KMS-11 (cell line): ENCODE data around the gene KIR2DL3.
"Not testable (repeated sequence)": the region's sequence is repeated elsewhere in the genome, so short reads cannot be mapped to it uniquely, and the experiment has no call there.

Experiments used
- H2AFZ ChIP-seq: fragments of 200-600 bp; sonication (generic); 2 replicates; pipeline ENCODE4 v1.6.1; 2016; ENCODE audit warnings: antibody characterized with exemption, mixed run types, low read depth
- H3K27ac ChIP-seq: fragments of 200-600 bp; sonication (generic); 2 replicates; pipeline ENCODE4 v1.6.1; 2016; ENCODE audit warnings: mild to moderate bottlenecking, mixed run types
- H3K27me3 ChIP-seq: fragments of 200-600 bp; sonication (generic); 2 replicates; pipeline ENCODE4 v1.6.1; 2017; ENCODE audit warnings: mild to moderate bottlenecking, low read depth, mixed run types, moderate library complexity; ENCODE audit not compliant: insufficient read depth
- H3K36me3 ChIP-seq: fragments of 200-600 bp; sonication (generic); 2 replicates; pipeline ENCODE4 v1.6.1; 2017; ENCODE audit warnings: mild to moderate bottlenecking, mixed run types; ENCODE audit not compliant: insufficient read depth
- H3K4me1 ChIP-seq: fragments of 200-600 bp; sonication (generic); 2 replicates; pipeline ENCODE4 v1.6.1; 2016; ENCODE audit warnings: mild to moderate bottlenecking, low read depth, mixed run types; ENCODE audit not compliant: poor library complexity, severe bottlenecking
- H3K4me2 ChIP-seq: fragments of 200-600 bp; sonication (generic); 2 replicates; pipeline ENCODE4 v1.7.0; 2016; ENCODE audit warnings: mild to moderate bottlenecking, mixed run types
- H3K4me3 ChIP-seq: fragments of 200-600 bp; sonication (generic); IDR thresholded peaks from 2 replicates; pipeline ENCODE4 v1.6.1; 2017; ENCODE audit warnings: low read depth, low read length, mixed read lengths; ENCODE audit not compliant: insufficient read depth
- H3K79me2 ChIP-seq: fragments of 200-600 bp; sonication (generic); 2 replicates; pipeline ENCODE4 v1.6.1; 2016; ENCODE audit warnings: low read depth, mixed run types; ENCODE audit not compliant: insufficient read depth
- H3K9ac ChIP-seq: fragments of 200-600 bp; sonication (generic); 2 replicates; pipeline ENCODE4 v1.6.1; 2016; ENCODE audit warnings: mild to moderate bottlenecking, mixed run types
- H4K20me1 ChIP-seq: fragments of 200-600 bp; sonication (generic); 2 replicates; pipeline ENCODE4 v1.6.1; 2016; ENCODE audit warnings: mild to moderate bottlenecking, mixed run types; ENCODE audit not compliant: insufficient read depth
- TF ChIP-seq, protein P1 (sequence below): fragments of 200-600 bp; sonication (generic); conservative IDR thresholded peaks from 2 replicates; pipeline ENCODE4 v1.6.1; 2017; ENCODE audit warnings: low read depth, mild to moderate bottlenecking, antibody characterized with exemption, low read length, moderate library complexity, mixed read lengths

Gene KIR2DL3

DNA sequence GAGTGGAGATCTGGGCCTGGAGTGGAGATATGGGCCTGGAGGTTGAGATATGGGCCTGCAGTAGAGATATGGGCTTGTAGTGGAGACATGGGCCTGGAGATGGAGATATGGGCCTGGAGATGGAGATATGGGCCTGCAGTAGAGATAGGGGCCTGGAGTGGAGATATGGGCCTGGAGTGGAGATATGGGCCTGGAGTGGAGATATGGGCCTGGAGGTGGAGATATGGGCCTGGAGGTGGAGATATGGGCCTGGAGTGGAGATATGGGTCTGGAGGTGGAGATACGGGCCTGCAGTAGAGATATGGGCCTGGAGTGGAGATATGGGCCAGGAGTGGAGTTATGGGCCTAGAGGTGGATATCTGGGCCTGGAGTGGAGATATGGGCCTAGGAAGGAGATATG, 402 bp downstream of the KIR2DL3 start:
- Histone ChIP-seq H3K27me3 (peaks cover 7% of the 10 kb centered on the region; the same call in 1 of the 2 replicates), H3K27ac (no peak overlapping the region), H3K79me2 (no peaks in the 10 kb centered on the region), H3K4me1 (no peaks in the 10 kb centered on the region), H3K9ac (no peak overlapping the region), H3K4me2 (no peak overlapping the region), H3K36me3 (no peaks in the 10 kb centered on the region), H3K4me3 (no peak overlapping the region), H4K20me1 (no peaks in the 10 kb centered on the region), H2AFZ (no peak overlapping the region)
- TF ChIP-seq, protein P1, sequence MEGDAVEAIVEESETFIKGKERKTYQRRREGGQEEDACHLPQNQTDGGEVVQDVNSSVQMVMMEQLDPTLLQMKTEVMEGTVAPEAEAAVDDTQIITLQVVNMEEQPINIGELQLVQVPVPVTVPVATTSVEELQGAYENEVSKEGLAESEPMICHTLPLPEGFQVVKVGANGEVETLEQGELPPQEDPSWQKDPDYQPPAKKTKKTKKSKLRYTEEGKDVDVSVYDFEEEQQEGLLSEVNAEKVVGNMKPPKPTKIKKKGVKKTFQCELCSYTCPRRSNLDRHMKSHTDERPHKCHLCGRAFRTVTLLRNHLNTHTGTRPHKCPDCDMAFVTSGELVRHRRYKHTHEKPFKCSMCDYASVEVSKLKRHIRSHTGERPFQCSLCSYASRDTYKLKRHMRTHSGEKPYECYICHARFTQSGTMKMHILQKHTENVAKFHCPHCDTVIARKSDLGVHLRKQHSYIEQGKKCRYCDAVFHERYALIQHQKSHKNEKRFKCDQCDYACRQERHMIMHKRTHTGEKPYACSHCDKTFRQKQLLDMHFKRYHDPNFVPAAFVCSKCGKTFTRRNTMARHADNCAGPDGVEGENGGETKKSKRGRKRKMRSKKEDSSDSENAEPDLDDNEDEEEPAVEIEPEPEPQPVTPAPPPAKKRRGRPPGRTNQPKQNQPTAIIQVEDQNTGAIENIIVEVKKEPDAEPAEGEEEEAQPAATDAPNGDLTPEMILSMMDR: no peak

DNA sequence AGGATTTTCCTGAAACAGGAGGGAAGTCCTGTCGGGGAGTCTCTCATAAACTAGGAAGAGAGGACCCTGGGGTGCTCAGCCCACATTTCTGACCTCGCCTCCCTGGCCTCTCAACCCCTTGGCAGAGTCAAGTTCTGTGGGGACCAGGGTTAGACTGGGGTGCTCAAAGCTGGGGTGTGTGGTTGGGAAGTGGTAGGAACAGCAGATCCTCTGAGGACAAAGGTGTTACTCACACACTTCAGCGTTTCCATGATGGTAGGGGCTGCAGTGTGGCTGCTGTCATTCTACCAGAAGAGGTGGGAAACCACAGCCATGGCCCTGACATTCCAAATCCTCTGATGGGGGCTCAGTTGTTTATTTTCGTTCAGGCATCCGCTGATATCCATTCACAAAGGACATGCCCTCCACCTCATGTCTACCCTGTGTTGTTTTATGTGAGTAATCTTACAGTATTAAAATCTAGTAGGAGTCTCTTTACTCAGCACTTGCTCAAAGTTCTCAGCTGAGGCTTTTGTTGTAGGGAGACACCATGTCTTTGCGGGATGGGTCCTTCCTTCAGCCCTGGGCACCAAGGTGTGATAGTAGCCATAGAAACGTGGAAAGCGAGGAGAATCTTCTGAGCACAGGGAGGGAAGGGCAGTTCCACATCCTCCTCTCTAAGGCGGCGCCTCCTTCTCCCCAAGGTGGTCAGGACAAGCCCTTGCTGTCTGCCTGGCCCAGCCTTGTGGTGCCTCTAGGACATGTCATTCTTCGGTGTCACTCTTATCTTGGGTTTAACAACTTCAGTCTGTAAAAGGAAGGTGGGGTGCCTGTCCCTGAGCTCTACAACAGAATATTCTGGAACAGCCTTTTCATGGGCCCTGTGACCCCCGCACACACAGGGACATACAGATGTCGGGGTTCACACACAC, 1.5 kb downstream of the KIR2DL3 start:
- no peaks in the 10 kb centered on the region for H3K36me3 ChIP-seq
- TF ChIP-seq, protein P1: no peak
- no peak overlapping the region for H3K4me3 ChIP-seq
- H3K79me2 ChIP-seq: no peaks in the 10 kb centered on the region
- no peak overlapping the region for H3K4me2 ChIP-seq
- H3K9ac ChIP-seq: no peak overlapping the region
- no peaks in the 10 kb centered on the region for H4K20me1 ChIP-seq
- H2AFZ ChIP-seq: no peak overlapping the region
- peaks cover 7% of the 10 kb centered on the region; the same call in 1 of the 2 replicates for H3K27me3 ChIP-seq
- H3K4me1 ChIP-seq: no peaks in the 10 kb centered on the region
- H3K27ac ChIP-seq: no peak overlapping the region

DNA sequence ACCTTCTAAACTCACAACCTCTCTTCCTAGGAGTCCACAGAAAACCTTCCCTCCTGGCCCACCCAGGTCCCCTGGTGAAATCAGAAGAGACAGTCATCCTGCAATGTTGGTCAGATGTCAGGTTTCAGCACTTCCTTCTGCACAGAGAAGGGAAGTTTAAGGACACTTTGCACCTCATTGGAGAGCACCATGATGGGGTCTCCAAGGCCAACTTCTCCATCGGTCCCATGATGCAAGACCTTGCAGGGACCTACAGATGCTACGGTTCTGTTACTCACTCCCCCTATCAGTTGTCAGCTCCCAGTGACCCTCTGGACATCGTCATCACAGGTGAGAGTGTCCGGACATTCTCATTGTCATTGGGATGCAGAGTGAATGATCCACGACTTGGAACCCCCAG, 3.6 kb downstream of the KIR2DL3 start:
- H3K4me2 ChIP-seq, H3K36me3 ChIP-seq, H2AFZ ChIP-seq, H3K79me2 ChIP-seq, H3K4me1 ChIP-seq, H3K4me3 ChIP-seq, H3K27ac ChIP-seq, H4K20me1 ChIP-seq, H3K27me3 ChIP-seq, H3K9ac ChIP-seq: not testable (repeated sequence)

DNA sequence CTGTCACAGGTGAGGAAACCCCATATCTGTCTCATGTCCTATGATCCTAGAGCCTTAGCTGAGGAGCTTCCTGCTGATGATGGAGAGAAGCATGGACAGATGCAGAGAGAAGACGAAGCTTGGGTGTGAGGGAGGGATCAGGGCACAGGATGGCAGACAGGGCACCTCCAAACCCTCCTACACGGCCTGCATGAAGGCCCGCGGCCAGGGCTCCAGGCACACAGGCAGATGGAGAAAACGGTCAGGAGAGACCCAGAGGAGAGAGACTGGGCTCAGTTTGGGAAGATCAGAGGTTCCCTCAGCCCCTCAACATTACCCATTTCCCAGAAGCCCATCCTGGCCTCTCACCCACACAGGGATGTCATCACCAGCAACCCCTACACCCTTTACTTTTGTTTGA, 5.8 kb downstream of the KIR2DL3 start:
- H3K27ac ChIP-seq, H3K4me1 ChIP-seq, H3K36me3 ChIP-seq, H3K9ac ChIP-seq, H2AFZ ChIP-seq, H3K4me3 ChIP-seq, H3K4me2 ChIP-seq, H4K20me1 ChIP-seq, H3K27me3 ChIP-seq, H3K79me2 ChIP-seq: not testable (repeated sequence)

DNA sequence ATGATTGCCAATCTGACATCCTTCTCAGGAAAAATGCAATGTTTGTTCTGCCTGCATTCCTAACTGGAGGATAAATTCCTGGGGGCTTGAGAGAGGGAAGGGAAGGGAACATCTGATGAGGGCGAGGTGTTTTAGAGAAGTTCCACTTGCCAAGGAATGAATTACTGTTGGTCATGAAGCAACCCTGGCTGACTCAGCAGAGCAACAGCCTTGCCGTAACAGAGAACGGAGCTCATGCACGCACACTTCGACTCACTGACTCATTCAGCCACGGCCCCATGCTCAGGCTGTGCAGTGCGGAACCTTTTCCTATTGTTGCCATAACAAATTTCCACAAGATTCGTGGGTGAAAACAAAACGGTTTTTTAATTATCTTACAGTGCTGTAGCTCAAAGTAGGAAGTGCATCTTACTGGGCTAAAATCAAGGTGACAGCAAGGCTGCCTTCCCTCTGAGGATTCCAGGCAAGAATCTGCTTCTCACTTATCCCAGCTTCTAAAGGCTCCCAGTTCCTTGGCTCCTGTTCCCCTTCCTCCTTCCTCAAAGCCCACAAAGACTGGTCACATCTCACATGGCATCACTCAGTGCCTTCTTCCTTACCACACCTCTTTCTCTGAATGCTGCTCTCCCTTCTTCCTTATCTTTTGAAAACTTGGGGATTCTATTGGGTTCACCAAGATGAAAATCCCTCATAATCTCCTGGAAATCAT, 9.5 kb downstream of the KIR2DL3 start:
- not testable (repeated sequence) for H3K4me2 ChIP-seq, H3K79me2 ChIP-seq

DNA sequence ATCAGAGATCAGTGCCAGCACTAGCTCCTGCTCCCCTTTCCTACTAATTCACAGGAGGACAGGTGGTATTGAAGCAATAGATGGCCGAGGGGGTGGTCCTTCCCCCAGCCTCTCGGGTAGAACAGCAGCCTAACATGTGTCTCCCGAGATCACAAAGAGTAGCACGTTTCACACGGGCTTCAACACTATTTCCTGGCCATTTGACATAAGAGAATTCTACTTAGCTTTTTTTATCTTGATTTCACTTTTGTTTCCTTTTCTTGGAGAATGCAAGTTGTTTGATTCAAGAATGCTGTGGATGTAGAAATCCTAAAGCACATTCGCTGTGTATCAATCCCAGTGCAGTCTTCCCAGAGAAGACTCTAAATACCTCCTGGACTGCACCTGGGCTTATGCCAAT, 12.0 kb downstream of the KIR2DL3 start:
- not testable (repeated sequence) for H3K4me2 ChIP-seq

More for the DNA sequence above, 9.5 kb downstream of the KIR2DL3 start:
- not testable (repeated sequence) for H3K27me3 ChIP-seq, H3K9ac ChIP-seq, H3K4me3 ChIP-seq, H2AFZ ChIP-seq, H4K20me1 ChIP-seq, H3K4me1 ChIP-seq, H3K27ac ChIP-seq, H3K36me3 ChIP-seq

DNA sequence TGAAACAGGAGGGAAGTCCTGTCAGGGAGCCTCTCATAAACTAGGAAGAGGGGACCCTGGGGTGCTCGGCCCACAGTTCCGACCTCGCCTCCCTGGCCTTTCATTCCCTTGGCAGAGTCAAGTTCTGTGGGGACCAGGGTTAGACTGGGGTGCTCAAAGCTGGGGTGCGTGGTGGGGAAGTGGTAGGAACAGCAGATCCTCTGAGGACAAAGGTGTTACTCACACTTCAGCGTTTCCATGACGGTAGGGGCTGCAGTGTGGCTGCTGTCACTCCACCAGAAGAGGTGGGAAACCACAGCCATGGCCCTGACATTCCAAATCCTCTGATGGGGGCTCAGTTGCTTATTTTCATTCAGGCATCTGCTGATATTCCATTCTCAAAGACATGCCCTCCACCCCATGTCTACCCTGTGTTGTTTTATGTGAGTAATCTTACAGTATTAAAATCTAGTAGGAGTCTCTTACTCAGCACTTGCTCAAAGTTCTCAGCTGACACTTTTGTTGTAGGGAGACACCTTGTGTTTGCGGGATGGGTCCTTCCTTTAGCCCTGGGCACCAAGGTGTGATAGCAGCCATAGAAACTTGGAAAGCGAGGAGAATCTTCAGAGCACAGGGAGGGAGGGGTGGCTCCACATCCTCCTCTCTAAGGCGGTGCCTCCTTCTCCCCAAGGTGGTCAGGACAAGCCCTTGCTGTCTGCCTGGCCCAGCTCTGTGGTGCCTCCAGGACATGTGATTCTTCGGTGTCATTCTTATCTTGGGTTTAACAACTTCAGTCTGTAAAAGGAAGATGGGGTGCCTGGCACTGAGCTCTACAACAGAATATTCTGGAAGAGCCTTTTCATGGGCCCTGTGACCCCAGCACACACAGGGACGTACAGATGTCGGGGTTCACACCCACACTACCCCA, 18.1 kb downstream of the KIR2DL3 start:
- not testable (repeated sequence) for H3K27ac ChIP-seq

More for the DNA sequence above, 12.0 kb downstream of the KIR2DL3 start:
- H2AFZ ChIP-seq, H3K79me2 ChIP-seq, H3K36me3 ChIP-seq, H3K4me1 ChIP-seq, H3K4me3 ChIP-seq, H4K20me1 ChIP-seq, H3K27ac ChIP-seq, H3K9ac ChIP-seq, H3K27me3 ChIP-seq: not testable (repeated sequence)

DNA sequence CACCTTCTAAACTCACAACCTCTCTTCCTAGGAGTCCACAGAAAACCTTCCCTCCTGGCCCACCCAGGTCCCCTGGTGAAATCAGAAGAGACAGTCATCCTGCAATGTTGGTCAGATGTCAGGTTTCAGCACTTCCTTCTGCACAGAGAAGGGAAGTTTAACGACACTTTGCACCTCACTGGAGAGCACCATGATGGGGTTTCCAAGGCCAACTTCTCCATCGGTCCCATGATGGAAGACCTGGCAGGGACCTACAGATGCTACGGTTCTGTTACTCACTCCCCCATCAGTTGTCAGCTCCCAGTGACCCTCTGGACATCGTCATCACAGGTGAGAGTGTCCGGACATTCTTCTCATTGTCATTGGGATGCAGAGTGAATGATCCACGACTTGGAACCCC, 20.3 kb downstream of the KIR2DL3 start:
- H3K79me2 ChIP-seq, H3K4me3 ChIP-seq, H3K9ac ChIP-seq, H3K4me2 ChIP-seq, H4K20me1 ChIP-seq, H3K27me3 ChIP-seq, H3K36me3 ChIP-seq, H2AFZ ChIP-seq, H3K27ac ChIP-seq, H3K4me1 ChIP-seq: not testable (repeated sequence)

More for the DNA sequence above, 18.1 kb downstream of the KIR2DL3 start:
- not testable (repeated sequence) for H3K36me3 ChIP-seq, H3K79me2 ChIP-seq, H2AFZ ChIP-seq, H3K9ac ChIP-seq, H3K4me1 ChIP-seq, H4K20me1 ChIP-seq, H3K27me3 ChIP-seq, H3K4me3 ChIP-seq, H3K4me2 ChIP-seq
